PC-3 (cell line): ENCODE data around the gene ODC1. TPM values are rescaled to one million over a fixed set of nuclear protein-coding genes. Genes with fewer than 3 reads are reported as not detected.

ENCODE experiments used
- ATAC-seq: fragments of 200-7000 bp; cut with Tn5 transposase; 2 replicates; pipeline ENCODE4 v1.9.1; 2020; ENCODE audit warnings: mild to moderate bottlenecking, moderate library complexity
- BruUV-seq: library from RNA; stranded (reverse); fragments of 400-500 nt; replicated peaks from 2 replicates; lab custom pipeline; 2021; lab: Mats Ljungman, UMichigan
- CTCF ChIA-PET: fragments of 300-600 bp; sonication (Branson Sonifier 250); formaldehyde crosslinking; loops from one replicate; lab custom pipeline; 2022; ENCODE audit warnings: antibody characterized with exemption; lab: Charles Lee
- POLR2A ChIA-PET: fragments of 300-600 bp; sonication (Branson Sonifier 250); formaldehyde crosslinking; loops from one replicate; lab custom pipeline; 2022; ENCODE audit warnings: antibody characterized with exemption; ENCODE audit not compliant: unreplicated experiment; lab: Charles Lee
- DNase-seq: peaks from one replicate; pipeline ENCODE4 v3.0.0-alpha.2; 2015
- H2AFZ ChIP-seq: fragments of 300-600 bp; sonication (generic); 2 replicates; pipeline ENCODE4 v1.6.0; 2016; ENCODE audit warnings: antibody characterized with exemption, low read length
- H3F3A ChIP-seq: fragments of 300-600 bp; sonication (generic); one replicate; pipeline ENCODE4 v1.6.0; 2017; ENCODE audit warnings: antibody characterized with exemption, low read length, control low read depth, mild to moderate bottlenecking; ENCODE audit not compliant: unreplicated experiment
- H3K27ac ChIP-seq: fragments of 300-600 bp; sonication (generic); 2 replicates; pipeline ENCODE4 v1.5.1; 2016; ENCODE audit warnings: mild to moderate bottlenecking, low read length
- H3K27me3 ChIP-seq: fragments of 300-600 bp; sonication (generic); 2 replicates; pipeline ENCODE4 v1.6.1; 2016; ENCODE audit warnings: low read length, mixed read lengths
- H3K36me3 ChIP-seq: fragments of 300-600 bp; sonication (generic); 2 replicates; pipeline ENCODE4 v1.6.1; 2016; ENCODE audit warnings: low read depth, mixed run types, low read length, mixed read lengths
- H3K4me1 ChIP-seq: fragments of 300-600 bp; sonication (generic); 2 replicates; pipeline ENCODE4 v1.5.1; 2016; ENCODE audit warnings: low read length; ENCODE audit not compliant: insufficient read depth
- H3K4me2 ChIP-seq: fragments of 300-600 bp; sonication (generic); 2 replicates; pipeline ENCODE4 v1.6.0; 2016; ENCODE audit warnings: low read length
- H3K4me3 ChIP-seq: fragments of 300-600 bp; sonication (generic); 2 replicates; pipeline ENCODE4 v1.5.1; 2016; ENCODE audit warnings: mild to moderate bottlenecking, low read length, mixed read lengths
- H3K79me2 ChIP-seq: fragments of 300-600 bp; sonication (generic); 2 replicates; pipeline ENCODE4 v1.6.1; 2017; ENCODE audit warnings: low read length, mixed read lengths
- H3K9ac ChIP-seq: fragments of 300-600 bp; sonication (generic); 2 replicates; pipeline ENCODE4 v1.6.0; 2016; ENCODE audit warnings: mild to moderate bottlenecking, low read length
- H3K9me2 ChIP-seq: fragments of 300-600 bp; sonication (generic); replicated peaks from 2 replicates; pipeline ENCODE4 v1.6.1; 2016; ENCODE audit warnings: mixed run types, low read length, mixed read lengths
- H3K9me3 ChIP-seq: fragments of 300-600 bp; sonication (generic); 2 replicates; pipeline ENCODE4 v1.6.1; 2016; ENCODE audit warnings: low read length, mixed read lengths
- H4K20me1 ChIP-seq: fragments of 300-600 bp; sonication (generic); 2 replicates; pipeline ENCODE4 v1.6.1; 2016; ENCODE audit warnings: low read length, mixed read lengths
- CTCF ChIP-seq: fragments of 300-600 bp; sonication (generic); conservative IDR thresholded peaks from 2 replicates; pipeline ENCODE4 v1.5.1; 2017; ENCODE audit warnings: antibody characterized with exemption, low read depth, mild to moderate bottlenecking, low read length
- EZH2 ChIP-seq: fragments of 300-600 bp; sonication (generic); IDR thresholded peaks from one replicate; pipeline ENCODE4 v1.6.1; 2017; ENCODE audit warnings: antibody characterized with exemption, mild to moderate bottlenecking, low read length; ENCODE audit not compliant: unreplicated experiment
- EZH2phosphoT487 ChIP-seq: fragments of 300-600 bp; sonication (generic); IDR thresholded peaks from 2 replicates; pipeline ENCODE4 v1.6.1; 2018; ENCODE audit warnings: mild to moderate bottlenecking, antibody characterized with exemption, low read length, borderline replicate concordance
- intact Hi-C: fragments of 100-400 bp; cut with micrococcal nuclease; formaldehyde crosslinking; loops from 2 replicates; pipeline ENCODE4 v1.9.0; 2023
- total RNA-seq: library from RNA; depleted of rRNA; stranded (reverse); fragments of >200 nt; gene quantifications from 2 replicates; pipeline ENCODE4 v1.2.3, GENCODE V29; 2014

ODC1 gene
- total RNA-seq, 1 experiment from 2014 or later = 712 TPM

GRCh38 chr2:10424051-10424450 is 24.1 kb downstream of the ODC1 start:
- no peak overlapping the region for H3K4me2 ChIP-seq
- ATAC-seq (no peak), DNase-seq (no peak)
- ChIA-PET CTCF (no interaction called here), POLR2A (no interaction called here)
- H3K36me3 ChIP-seq = peaks cover 47% of the 10 kb centered on the region
- no peak for TF ChIP-seq CTCF
- no peak for TF ChIP-seq EZH2phosphoT487
- TF ChIP-seq EZH2 = no peak
- no peaks in the 10 kb centered on the region for H3K79me2 ChIP-seq
- no peaks in the 10 kb centered on the region for H3K27me3 ChIP-seq
- no peaks in the 10 kb centered on the region for H3K4me1 ChIP-seq
- no peaks in the 10 kb centered on the region for H4K20me1 ChIP-seq
- BruUV-seq = no TSS peak
- no peaks in the 10 kb centered on the region for H3K9me3 ChIP-seq
- no peaks in the 10 kb centered on the region for H3F3A ChIP-seq
- H3K9ac ChIP-seq = no peak overlapping the region
- no peak overlapping the region for H3K4me3 ChIP-seq
- intact Hi-C loops = no loop called here
- H3K9me2 ChIP-seq = no peaks in the 10 kb centered on the region
- no peak overlapping the region for H2AFZ ChIP-seq
- no peak overlapping the region for H3K27ac ChIP-seq

GRCh38 chr2:10423400-10423774 is 24.7 kb downstream of the ODC1 start:
- Histone ChIP-seq H2AFZ (no peak overlapping the region), H3K4me2 (no peak overlapping the region), H3K9me3 (no peaks in the 10 kb centered on the region), H3K79me2 (no peaks in the 10 kb centered on the region), H3K4me3 (no peak overlapping the region), H3K27ac (no peak overlapping the region), H3F3A (no peaks in the 10 kb centered on the region), H3K36me3 (peaks cover 47% of the 10 kb centered on the region), H3K27me3 (no peaks in the 10 kb centered on the region), H3K9me2 (no peaks in the 10 kb centered on the region), H3K9ac (no peak overlapping the region), H4K20me1 (no peaks in the 10 kb centered on the region), H3K4me1 (no peaks in the 10 kb centered on the region)
- POLR2A ChIA-PET = no interaction called here
- ATAC-seq = no peak
- DNase-seq = no peak
- TF ChIP-seq CTCF = no peak
- TF ChIP-seq EZH2 = no peak
- TF ChIP-seq EZH2phosphoT487 = no peak
- CTCF ChIA-PET = no interaction called here
- intact Hi-C loops = no loop called here
- BruUV-seq = no TSS peak

- intact Hi-C loops = no loop called here
- Histone ChIP-seq H2AFZ (no peak overlapping the region), H3K9me2 (no peaks in the 10 kb centered on the region), H3K9me3 (no peaks in the 10 kb centered on the region), H3K4me3 (no peak overlapping the region), H3K27ac (no peak overlapping the region), H3F3A (no peaks in the 10 kb centered on the region), H4K20me1 (no peaks in the 10 kb centered on the region), H3K4me1 (no peaks in the 10 kb centered on the region), H3K4me2 (no peak overlapping the region), H3K36me3 (peaks cover 44% of the 10 kb centered on the region), H3K9ac (no peak overlapping the region), H3K79me2 (no peaks in the 10 kb centered on the region), H3K27me3 (no peaks in the 10 kb centered on the region)
- CTCF ChIA-PET = no interaction called here
- BruUV-seq = no TSS peak
- ATAC-seq (no peak), DNase-seq (no peak)
- POLR2A ChIA-PET = no interaction called here
- TF ChIP-seq EZH2phosphoT487 (no peak), EZH2 (no peak), CTCF (no peak)
Measured at GRCh38 chr2:10422732-10423399, 25.3 kb downstream of the ODC1 start.
